SK-N-MC (cell line): Measurements from ENCODE around the gene GPR141.
"Not testable (repeated sequence)": the region's sequence is repeated elsewhere in the genome, so short reads cannot be mapped to it uniquely, and the experiment has no call there.

Source experiments
- EZH2 ChIP-seq: fragments of 200-600 bp; sonication (generic); IDR thresholded peaks from one replicate; pipeline ENCODE4 v1.6.1; 2017; ENCODE audit warnings: antibody characterized with exemption
- FOXP2 ChIP-seq: optimal IDR thresholded peaks from 2 replicates; pipeline ENCODE3; 2011; ENCODE audit warnings: mild to moderate bottlenecking, moderate library complexity; ENCODE audit not compliant: insufficient read depth; ENCODE audit errors: extremely low read length, control extremely low read depth
- POLR2AphosphoS5 ChIP-seq: IDR thresholded peaks from 2 replicates; pipeline ENCODE4 v1.6.1; 2012; ENCODE audit warnings: mild to moderate bottlenecking, low read depth, low read length, borderline replicate concordance

GRCh38 chr7:37704328-37704833 is 20.8 kb downstream of the GPR141 start:
- TF ChIP-seq EZH2, POLR2AphosphoS5, FOXP2: not testable (repeated sequence)
